ENCODE results near the gene NR2E3. TPM values are rescaled to one million over a fixed set of nuclear protein-coding genes. Genes with fewer than 3 reads are reported as not detected.

Gene NR2E3
- total and polyA plus RNA-seq, 2 of the 4 experiments (the other 2 are of a cell fraction): under 0.01 to 0.29 TPM

DNA sequence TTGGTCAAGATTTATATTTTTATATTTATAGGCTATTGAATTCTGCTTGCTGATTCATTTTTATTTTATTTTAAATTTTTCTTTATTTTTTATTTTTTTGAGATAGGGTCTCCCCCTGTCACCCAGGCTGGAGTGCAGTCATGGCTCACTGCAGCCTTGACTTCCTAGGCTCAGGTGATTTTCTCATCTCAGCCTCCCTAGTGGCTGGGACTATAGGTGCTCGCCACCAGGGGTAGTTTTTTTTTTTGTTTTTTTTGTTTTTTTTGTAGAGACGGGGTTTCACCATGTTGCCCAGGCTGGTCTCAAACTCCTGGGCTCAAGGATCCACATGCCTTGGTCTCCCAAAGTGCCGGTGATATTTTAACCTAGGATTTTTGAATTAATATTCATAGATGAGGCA is 31.2 kb downstream of the NR2E3 start:
- H3K56ac ChIP-seq (ENCODE audit: extremely low read depth, insufficient read depth, low read length): no peak overlapping the region
- in situ Hi-C loops (cut with MboI; ENCODE audit: low sequenced_read_pairs) (no loop called here), intact Hi-C loops (cut with micrococcal nuclease) (loop anchor here (10.0 kb wide), 1 partner anchor 313 kb away; no protein-coding TSS in a partner anchor), dilution Hi-C loops (cut with HindIII; ENCODE audit: low sequenced_read_pairs, unreplicated experiment) (no loop called here)
- no peak overlapping the region for H3K4me3 ChIP-seq (ENCODE audit: insufficient read depth, low read depth, low read length)
- no peaks in the 10 kb centered on the region for H3K27me3 ChIP-seq (ENCODE audit: control insufficient read depth, insufficient read depth, low read length)
- no peak overlapping the region for H2BK120ac ChIP-seq (ENCODE audit: low read depth, low read length)
- no peak overlapping the region for H3K4ac ChIP-seq (ENCODE audit: low read depth, low read length)
- no peak overlapping the region for H3K18ac ChIP-seq (ENCODE audit: low read depth, low read length)
- H3K27ac ChIP-seq (ENCODE audit: insufficient read depth, low read length): no peak overlapping the region
- no peak overlapping the region for H2BK15ac ChIP-seq (ENCODE audit: low read depth, low read length)
- H4K5ac ChIP-seq (ENCODE audit: low read depth, low read length): no peak overlapping the region
- no peak for ATAC-seq (ENCODE audit: low read depth)
- H2BK20ac ChIP-seq (ENCODE audit: low read depth, low read length): no peak overlapping the region
- H2BK5ac ChIP-seq (ENCODE audit: low read depth, low read length, poor library complexity, severe bottlenecking): no peak overlapping the region
- H2AFZ ChIP-seq (replicated peaks; ENCODE audit: low read length, poor library complexity): no peak overlapping the region
- ChIA-PET CTCF (no interaction called here), POLR2A (ENCODE audit: unreplicated experiment) (no interaction called here)
- peaks cover 6% of the 10 kb centered on the region; the same call in 1 of the 2 replicates for H3K36me3 ChIP-seq (ENCODE audit: control insufficient read depth, insufficient read depth, low read length)
- no TSS peak for BruUV-seq (replicated peaks)
- no peak overlapping the region for H4K8ac ChIP-seq (ENCODE audit: low read depth in 2 of 2, low read length in 2 of 2)
- H3K14ac ChIP-seq (replicated peaks; ENCODE audit: low read depth, low read length): no peak overlapping the region
- no peaks in the 10 kb centered on the region for H3K9me1 ChIP-seq (ENCODE audit: insufficient read depth, low read length)
- no peaks in the 10 kb centered on the region for H3K79me1 ChIP-seq (ENCODE audit: low read depth in 1 of 2, low read length in 2 of 2)
- no peak overlapping the region for H3K9ac ChIP-seq (ENCODE audit: low read depth, low read length)
- DNase-seq: no peak
- H4K91ac ChIP-seq (ENCODE audit: insufficient read depth, low read depth, low read length): no peak overlapping the region
- no peak overlapping the region for H2AK5ac ChIP-seq (ENCODE audit: low read depth, low read length)
- no peak overlapping the region for H3K23ac ChIP-seq (ENCODE audit: low read depth, low read length)
- TF ChIP-seq, protein P1, sequence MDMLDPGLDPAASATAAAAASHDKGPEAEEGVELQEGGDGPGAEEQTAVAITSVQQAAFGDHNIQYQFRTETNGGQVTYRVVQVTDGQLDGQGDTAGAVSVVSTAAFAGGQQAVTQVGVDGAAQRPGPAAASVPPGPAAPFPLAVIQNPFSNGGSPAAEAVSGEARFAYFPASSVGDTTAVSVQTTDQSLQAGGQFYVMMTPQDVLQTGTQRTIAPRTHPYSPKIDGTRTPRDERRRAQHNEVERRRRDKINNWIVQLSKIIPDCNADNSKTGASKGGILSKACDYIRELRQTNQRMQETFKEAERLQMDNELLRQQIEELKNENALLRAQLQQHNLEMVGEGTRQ (IDR thresholded peaks at IDR 0.05; ENCODE audit: low read depth, low read length): no peak
- H4K20me1 ChIP-seq (ENCODE audit: insufficient read depth, low read length): no peaks in the 10 kb centered on the region
- no peak overlapping the region for H2AK9ac ChIP-seq (replicated peaks; ENCODE audit: low read depth, low read length, poor library complexity)
- no peaks in the 10 kb centered on the region for H3K4me1 ChIP-seq (ENCODE audit: control insufficient read depth, insufficient read depth, low read length)
- H3K9me3 ChIP-seq (ENCODE audit: control insufficient read depth, insufficient read depth, low read length): no peaks in the 10 kb centered on the region
- no CpG with 5 or more reads among the region's 3 CpGs for WGBS, 2 experiments (ENCODE audit: extremely low coverage in 2 of 2, insufficient read length in 1 of 2)
- H3K4me2 ChIP-seq (ENCODE audit: low read depth, low read length): no peak overlapping the region
